GM10266 (cell line): ENCODE results near the gene CD4.

ENCODE experiments used
- DNase-seq: peaks from one replicate; pipeline ENCODE4 v3.0.0; 2012; ENCODE audit errors: extremely low spot score
- TF ChIP-seq, protein P1 (sequence below): IDR thresholded peaks from 2 replicates; pipeline ENCODE4 v1.5.1; 2012; ENCODE audit warnings: mild to moderate bottlenecking, low read depth; ENCODE audit not compliant: control insufficient read depth, insufficient read depth; ENCODE audit errors: missing control alignments

CD4 gene

DNA sequence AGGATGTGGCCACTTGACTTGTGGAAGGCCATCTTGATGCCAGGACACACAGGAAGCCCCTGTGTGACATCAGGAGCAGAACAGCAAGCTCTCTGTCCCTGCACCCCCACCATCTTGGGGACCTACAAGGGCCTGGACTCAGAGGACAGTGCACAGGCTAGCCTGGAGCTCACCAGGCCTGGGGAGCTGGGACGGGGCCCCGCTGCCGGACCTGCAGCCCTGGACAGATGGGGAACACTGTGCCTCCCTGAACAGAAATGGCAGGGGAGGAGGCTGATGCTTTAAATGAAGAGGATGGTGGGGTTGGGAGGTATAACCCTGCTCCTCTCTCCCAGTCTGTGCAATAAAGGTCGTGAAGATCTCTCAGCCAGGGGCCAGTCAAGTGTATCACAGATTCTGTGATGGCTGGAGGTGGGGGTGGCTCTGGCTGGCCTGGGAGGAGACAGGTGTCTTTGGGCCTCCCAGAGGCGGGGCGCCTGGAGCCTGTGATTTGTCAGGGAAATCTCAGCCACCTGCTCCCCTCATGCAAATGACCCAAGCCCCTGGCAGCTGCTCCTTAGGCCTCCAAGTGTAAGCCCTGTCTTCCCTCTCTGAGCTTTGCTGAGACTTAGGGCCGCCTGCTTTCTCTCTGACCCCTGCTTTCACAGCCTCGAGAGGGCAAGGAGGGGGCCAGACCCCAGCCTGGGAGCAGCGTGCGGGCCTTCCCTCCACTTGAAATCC lies 50.3 kb downstream of the CD4 start:
- peak; percentile 83 for DNase-seq
- TF ChIP-seq, protein P1, sequence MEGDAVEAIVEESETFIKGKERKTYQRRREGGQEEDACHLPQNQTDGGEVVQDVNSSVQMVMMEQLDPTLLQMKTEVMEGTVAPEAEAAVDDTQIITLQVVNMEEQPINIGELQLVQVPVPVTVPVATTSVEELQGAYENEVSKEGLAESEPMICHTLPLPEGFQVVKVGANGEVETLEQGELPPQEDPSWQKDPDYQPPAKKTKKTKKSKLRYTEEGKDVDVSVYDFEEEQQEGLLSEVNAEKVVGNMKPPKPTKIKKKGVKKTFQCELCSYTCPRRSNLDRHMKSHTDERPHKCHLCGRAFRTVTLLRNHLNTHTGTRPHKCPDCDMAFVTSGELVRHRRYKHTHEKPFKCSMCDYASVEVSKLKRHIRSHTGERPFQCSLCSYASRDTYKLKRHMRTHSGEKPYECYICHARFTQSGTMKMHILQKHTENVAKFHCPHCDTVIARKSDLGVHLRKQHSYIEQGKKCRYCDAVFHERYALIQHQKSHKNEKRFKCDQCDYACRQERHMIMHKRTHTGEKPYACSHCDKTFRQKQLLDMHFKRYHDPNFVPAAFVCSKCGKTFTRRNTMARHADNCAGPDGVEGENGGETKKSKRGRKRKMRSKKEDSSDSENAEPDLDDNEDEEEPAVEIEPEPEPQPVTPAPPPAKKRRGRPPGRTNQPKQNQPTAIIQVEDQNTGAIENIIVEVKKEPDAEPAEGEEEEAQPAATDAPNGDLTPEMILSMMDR, result no peak

DNA sequence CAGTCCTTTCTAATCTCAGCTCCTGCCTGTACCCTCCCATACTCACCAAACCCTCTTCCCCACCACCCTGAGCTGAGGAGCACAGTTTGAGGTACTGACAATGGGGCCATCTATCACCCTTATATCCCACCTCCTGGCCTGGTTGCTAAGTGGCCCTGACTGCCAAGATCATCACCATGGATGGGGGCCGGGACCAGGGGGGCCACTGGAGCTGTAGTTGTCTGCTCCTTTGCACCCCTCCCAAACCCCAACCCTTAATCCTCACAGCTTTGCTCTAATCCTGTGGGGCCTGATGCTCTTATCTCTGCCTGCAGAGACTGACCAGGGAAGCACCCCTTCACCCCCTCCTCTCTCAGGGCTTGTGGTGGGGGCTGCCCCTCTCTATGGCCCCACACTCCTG lies 51.0 kb downstream of the CD4 start:
- no peak for DNase-seq
- TF ChIP-seq, protein P1, result no peak

DNA sequence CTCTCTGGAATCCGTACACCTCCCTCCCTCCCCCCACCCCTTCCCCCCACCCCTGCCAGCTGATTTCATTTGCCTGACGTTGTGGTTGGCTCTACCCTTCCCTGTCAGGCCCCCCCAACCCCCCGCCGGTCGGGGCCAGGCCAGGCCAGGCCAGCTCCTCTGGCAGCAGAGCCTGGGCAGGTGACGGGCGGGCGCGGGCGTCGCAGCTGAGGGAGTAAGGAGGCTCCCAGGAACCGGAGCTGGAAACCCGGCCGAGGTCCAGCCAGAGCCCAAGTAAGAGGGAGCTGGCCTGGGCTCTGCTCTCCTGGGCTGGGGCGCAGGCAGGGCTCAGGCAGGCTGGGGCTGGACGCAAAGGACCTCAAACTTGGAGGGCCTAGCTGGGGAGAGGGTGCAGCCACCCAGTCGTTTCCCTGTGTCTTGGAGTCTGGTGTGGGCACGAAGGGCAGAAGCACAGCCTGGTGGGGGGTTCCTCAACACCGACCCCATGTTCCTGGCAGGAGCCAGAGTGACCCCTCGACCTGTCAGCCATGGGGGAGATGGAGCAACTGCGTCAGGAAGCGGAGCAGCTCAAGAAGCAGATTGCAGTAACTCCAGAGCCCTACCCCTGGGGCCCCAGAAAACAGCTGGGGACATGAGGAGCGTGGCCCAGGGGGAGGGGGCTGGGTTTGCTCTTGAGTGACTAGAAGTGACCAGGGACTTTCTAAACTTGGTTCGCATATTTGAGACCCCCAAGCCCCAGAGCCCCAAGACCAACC lies 51.6 kb downstream of the CD4 start, which contains the start of gene GNB3:
Gene GNB3, plus strand, starts transcription at position 165 of the 755 bp plus-strand sequence. Its CDS starts 363 bp downstream, at position 528.
- DNase-seq, result no peak
- TF ChIP-seq, protein P1, result no peak

GRCh38 chr12:6842075-6842474 lies 52.7 kb downstream of the CD4 start:
- TF ChIP-seq, protein P1, result no peak
- DNase-seq, result no peak

DNA sequence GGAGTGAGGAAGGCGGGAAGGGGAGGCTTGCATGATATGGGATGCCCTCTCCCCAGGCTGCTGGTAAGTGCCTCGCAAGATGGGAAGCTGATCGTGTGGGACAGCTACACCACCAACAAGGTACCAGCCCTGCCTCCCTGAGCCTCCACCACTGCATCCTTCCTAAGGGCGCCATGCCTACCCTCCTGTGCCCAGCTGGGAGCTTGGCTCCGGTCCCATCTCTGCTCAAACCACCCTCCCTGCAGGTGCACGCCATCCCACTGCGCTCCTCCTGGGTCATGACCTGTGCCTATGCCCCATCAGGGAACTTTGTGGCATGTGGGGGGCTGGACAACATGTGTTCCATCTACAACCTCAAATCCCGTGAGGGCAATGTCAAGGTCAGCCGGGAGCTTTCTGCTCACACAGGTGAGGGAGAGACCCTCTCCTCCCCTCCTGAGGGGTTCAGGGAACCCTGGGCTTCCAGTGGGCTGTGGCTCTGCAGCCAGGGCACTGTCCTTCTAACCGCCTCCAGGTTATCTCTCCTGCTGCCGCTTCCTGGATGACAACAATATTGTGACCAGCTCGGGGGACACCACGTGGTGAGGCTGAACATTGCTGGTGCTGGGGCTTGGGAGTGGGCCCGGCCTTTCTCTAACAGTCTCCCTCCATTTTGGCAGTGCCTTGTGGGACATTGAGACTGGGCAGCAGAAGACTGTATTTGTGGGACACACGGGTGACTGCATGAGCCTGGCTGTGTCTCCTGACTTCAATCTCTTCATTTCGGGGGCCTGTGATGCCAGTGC lies 54.0 kb downstream of the CD4 start:
- no peak for DNase-seq
- TF ChIP-seq, protein P1, result no peak

- TF ChIP-seq, protein P1, result no peak
- no peak for DNase-seq
Observed at GRCh38 chr12:6845395-6845794, 56.1 kb downstream of the CD4 start.
